CD4-positive, alpha-beta T cell treated with Interleukin-6 for 4 hours (primary cell): ENCODE data around the gene B4GALT1.
"Not testable (repeated sequence)": the region's sequence is repeated elsewhere in the genome, so short reads cannot be mapped to it uniquely, and the experiment has no call there.

Experiments
- DNase-seq: peaks from one replicate; pipeline ENCODE4 v3.0.0-alpha.2; 2020; ENCODE audit warnings: mixed read lengths

B4GALT1 gene

DNA sequence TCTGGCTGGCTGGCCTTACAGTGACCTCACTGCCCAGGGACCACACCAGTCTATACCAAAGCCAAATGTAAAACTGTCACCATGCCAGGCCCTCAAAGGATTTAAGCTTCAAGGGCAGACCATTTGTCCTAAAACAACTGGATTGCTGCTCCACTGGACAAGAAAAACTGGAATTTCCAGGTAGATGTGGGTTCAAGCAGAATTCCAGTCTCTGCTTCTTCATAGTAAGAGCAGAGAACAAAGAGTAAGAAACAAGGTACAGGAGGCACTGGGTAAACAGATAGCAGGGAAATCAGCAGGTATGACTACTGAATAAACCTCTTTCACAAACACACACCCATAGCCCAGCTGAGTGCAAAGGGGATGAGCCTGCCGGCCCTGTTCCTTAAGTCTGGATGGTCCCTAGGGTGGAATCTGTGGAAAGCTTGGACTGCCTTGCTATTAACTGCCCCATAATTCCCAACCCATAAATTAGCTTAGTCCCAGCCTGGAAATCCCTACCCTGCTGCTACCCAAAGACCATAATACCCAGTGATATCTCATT lies 5.5 kb downstream of the B4GALT1 start:
- no peak for DNase-seq

DNA sequence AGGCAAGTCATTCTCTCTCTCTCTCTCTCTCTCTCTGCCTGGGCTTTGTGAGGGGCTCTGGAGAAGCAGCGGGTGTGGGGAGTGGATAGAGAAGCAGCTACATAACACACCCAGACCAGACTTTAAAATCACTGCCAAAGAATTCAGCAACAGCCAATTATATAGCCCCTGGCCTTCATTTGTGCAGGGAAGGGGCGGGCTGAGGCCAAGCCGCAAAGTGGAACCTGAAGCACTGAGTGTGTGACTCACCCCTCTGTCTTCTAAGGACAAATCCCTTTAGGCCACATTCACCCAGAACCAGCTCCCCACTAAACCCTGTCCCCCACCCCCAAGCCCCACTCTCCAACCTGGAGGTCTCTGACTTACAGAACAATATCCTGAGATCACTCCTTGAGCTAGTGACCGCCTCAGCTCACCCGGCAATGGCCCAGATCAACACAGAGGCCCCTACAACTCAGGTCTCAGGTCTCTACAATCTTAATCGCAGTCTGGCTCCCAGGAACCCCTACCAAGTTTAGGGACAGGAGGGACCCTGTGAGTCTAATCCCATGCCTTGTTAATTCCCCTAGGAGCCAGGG lies 6.0 kb downstream of the B4GALT1 start:
- DNase-seq, result peak; percentile 65

DNA sequence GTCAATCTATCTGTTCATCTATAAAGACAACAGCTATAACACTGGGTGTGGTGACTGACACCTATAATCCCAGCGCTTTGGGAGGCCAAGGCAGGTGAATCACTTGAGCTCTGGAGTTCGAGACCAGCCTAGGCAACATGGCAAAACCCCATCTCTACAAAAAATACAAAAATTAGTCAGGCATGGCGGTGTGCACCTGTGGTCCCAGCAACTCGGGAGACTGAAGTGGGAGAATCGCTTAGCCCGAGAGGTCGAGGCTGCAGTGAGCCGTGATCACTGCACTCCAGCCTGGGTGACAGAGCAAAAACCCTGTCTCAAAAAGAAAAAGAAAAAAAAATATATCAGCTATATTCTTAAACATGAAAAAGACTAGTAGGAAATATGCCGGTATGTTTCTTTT lies 6.7 kb downstream of the B4GALT1 start:
- DNase-seq, result not testable (repeated sequence)

DNA sequence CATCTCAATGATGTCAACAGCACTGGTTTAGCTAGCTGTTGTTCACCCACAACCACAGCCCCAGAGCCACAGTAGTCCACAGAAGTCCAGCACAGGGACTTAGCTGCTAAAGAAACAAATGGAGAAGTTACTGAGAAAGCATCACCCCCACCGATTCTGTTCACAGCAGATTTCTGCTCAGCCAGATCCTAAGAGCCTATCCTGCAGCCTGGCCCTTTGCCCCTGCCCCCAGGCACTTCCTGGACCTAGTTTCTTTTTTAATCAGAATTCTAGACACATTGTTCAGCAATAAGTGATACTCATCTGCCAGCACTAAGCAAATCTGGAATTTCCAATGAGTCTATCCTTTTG lies 7.4 kb downstream of the B4GALT1 start:
- peak; percentile 53 for DNase-seq

DNA sequence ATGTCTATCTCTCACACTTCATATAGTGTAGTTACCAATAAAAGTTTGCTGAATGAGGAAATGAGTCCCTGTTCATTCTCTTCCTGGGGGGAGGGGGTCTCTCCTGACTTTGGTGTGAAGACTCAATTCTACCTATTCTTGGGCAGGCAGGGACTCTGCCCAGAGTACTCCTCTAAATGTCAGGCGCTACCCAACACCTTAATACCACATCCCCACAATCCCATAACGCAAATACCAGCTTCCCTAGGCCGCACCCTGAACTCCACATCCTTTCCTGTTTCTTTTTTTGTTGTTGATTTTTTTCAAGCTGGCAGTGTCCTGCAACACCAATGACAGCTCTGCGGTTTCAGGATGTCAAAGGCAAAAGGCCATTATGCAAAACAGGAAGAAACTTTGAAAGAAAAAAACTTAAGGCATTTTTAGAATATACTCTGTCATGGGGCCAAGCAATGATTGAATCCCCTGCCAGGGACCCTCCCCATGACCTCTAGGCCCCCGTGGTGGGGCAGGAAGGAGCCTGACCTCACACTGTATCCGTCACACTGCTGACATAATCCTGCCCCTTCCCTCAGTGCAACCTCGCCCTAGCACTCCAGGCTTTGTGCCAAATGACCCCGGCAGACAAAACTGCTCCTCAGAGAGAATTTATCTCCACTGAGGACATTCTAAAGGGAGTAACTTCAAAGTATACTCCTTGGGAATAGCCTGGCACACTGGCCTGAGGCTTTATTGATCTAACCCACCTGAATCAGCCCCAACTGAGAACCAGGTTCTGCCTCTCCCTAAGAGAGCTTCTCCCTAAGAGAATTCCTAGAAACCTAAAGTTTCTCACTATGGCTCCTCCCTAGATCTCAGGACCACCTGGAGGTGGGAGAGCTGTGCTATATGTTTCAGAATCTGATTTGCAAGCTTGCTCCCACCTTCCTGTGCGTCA lies 8.0 kb downstream of the B4GALT1 start:
- DNase-seq, result peak; percentile 52

DNA sequence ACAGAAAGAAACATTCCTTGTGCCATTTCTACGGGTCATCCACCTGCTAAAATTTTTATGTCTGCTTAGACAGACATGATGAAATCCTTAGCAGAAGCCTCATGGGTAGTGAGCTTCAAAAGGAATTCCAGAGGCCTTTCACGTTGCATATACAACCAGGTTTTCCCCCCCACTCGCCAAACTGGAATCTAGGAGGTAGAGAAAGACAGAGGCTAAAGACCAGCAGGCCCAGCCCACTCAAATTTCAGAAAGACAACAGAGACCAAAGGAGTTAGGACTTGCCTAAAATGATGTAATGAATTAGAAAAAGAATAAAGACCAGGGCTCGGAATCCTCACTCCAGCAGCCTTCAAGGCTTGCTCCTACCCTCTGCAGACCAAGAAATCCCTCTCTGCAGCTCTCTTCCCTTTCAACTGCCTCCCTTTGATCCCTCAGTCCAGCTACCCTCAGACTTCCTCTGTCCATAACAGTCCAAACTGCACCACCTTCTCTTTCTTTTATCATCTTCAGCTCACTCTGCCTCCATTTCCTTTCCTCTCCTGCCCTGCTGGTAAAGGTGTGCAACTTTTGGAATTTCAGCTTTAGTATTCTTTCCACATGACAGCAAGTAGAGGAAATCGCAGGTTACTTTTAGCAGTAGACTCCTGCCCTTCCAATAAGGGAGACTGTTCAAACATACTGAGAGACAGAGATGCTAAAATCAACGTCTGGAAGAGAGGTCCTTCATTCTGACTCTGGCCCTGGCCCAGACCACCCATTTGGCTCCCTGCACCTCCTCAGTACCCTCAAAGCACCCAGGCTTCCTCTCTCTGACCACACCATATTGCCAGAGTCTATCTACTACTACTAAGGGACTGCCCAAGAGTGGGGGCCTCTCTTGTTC lies 8.9 kb downstream of the B4GALT1 start:
- no peak for DNase-seq

DNA sequence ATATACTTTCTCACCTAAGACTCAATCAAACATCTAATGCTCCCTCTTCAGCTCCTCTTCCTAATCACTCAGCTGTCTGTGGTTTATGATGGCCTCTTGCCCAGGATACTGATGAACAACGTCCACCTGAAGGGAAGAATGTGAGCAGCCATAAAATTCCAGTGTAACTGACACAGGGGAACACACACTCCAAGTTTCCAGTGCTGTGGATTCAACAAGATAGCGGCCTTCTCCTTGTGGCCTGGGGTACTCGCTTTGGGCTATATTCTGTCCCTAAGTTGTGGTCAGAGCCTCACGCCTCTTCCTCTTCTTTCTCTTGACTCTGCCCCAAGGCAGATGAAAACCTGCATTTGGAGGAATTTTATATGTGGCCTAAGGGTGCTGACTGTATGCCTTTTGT lies 11.7 kb downstream of the B4GALT1 start:
- DNase-seq, result no peak

DNA sequence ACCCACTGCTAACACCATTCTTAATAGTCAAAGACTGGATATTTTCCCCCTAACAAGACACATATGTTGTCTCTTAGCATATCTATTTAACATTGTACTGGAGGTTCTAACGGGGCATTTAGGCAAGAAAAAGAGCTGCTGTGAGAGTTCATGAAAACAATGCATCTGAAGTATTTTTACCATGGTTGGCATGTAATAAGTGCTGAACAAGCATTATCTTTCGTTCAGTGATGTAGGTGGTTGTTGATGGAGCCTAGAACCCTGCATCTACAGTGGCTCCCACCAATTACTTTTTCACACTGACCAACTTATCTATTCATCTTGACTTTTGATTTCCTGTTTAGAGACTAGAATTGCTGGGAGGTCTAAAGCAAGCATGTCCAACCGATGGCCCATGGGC lies 12.8 kb downstream of the B4GALT1 start:
- no peak for DNase-seq

DNA sequence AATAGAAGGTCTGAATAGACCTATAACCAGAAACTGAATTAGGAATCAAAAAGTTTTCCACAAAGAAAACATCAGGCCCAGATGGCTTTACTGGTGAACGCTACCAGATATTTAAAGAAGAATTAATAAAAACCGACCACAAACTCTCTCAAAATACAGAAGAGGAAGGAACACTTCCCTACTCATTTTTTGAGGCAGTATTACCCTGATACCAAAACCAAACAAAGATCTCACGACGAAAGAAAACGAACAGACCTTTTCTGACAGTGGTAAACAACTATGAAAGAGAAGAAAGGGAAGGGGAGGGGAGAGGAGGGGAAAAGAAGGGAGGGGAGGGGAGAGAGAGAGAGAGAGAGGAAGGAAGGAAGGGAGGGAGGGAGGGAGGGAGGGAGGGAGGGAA lies 13.5 kb downstream of the B4GALT1 start:
- no peak for DNase-seq

DNA sequence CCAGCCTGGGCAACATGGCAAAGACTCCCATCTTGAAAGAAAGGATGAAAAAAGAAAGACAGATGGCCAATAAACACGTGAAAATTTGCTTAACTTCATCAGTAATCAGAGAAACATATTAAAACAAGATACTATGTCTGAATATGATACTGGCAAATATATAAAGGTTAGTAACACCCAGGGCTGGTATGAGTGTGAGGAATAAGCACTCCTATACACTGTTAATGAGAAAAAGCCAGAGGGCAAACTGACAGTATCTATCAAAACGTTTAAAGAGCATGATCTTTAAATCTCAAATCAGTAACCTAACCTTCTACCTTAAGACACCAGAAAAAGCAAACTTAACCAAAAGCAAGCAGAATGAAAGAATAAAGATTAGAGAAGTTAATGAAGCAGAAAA lies 14.1 kb downstream of the B4GALT1 start:
- DNase-seq, result no peak

DNA sequence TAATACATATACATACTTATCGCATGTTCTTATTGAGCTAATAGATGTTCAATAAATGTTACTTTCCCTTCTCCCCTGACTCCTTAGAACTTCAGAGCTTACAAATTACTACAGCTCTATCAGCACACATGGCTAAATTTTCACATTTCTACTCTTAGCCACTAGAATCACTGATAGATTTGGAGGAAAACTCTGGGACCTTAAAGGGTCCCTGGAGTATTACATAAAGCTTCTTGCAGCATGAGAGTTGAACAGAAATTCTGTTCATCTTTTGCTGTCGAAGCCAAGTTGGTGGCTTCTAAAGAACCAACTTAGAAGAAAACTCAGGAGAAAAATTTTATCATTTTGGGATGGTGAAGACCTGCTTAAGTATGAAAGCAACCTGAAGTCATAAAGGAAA lies 15.5 kb downstream of the B4GALT1 start:
- DNase-seq, result no peak

DNA sequence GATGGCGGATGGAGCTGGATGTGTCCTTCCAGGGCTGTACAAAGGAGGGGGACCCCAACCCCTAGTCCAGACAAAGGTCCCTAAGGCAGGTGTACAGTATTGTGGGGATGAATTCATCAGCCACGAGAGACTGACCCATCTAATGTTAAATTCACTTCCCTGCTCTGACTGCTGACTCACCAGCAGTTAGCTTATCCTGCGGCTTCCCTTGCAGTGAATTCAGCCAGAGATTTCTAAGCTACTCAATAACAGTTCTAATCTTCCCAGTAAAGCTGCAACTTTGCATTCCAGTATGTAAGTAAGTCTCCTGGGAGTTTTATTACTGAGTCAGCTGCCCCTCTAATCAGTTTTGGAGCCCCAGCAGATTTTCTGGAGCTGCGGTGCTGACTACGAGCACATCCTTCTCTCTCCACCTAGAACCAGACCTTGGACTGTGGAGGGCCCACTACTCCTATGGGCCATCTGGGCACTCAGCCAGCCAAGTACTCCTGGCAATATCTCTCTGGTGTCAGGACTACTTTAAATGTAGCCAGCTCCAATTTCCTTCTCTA lies 16.1 kb downstream of the B4GALT1 start:
- DNase-seq, result no peak

DNA sequence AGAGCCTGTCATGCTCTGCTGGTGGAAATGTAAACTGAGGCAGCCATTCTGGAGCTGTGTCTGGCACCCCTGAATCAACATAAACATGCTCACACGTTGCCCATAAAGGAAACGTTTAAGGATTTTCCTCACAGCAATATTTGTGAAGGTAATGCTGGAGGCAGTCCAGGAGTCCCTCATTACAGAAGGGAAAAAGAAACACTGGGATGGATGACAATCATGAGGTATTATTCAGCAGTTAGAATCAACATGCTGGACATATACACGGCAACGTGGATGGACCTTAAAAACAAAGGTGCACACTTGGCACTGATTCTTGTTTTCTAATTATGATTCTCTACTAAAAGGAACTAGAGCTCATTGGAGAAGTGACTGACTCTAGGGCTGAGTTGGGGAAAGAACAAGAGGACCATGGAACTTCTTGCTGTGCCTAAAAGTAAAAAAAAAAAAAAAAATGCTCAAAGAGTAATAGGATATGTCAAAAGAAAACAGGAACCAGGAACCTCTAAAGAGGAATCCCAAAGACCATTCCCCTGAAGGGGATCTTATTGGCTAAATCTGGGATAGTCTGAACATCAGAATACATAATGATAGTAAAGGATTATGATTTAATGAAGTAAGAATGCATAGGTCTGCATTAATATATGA lies 18.6 kb downstream of the B4GALT1 start:
- DNase-seq, result no peak

DNA sequence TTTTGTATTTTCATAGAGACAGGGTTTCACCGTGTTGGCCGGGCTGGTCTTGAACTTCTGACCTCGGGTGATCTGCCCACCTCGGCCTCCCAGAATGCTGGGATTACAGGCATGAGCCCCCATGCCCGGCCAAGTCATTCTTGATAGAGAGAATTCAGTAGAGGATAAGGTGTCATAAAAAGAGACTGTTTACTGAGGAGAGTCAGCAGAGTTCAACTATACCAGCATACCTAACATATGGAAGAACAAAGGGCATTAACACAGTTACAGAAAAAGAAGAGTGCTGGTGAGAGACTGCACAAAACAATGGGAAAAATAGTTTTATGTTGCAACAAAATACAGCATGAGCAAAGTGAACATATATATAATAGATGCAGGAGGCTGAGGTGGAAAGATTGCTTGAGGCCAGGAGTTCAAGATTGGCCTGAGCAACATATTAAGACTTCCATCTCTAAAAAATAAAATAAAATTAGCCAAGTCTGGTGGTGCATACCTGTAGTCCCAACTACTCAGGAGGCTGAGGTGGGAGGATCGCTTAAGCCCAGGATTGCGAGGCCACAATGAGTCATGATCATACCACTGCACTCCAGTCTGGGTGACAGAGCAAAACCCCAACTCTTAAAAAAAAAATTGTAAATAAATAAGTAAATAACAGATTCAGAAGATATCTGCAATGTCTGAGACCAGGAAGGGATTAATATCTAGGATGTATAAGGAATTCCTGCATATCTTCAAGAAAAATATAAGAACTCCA lies 19.5 kb downstream of the B4GALT1 start:
- DNase-seq, result no peak

DNA sequence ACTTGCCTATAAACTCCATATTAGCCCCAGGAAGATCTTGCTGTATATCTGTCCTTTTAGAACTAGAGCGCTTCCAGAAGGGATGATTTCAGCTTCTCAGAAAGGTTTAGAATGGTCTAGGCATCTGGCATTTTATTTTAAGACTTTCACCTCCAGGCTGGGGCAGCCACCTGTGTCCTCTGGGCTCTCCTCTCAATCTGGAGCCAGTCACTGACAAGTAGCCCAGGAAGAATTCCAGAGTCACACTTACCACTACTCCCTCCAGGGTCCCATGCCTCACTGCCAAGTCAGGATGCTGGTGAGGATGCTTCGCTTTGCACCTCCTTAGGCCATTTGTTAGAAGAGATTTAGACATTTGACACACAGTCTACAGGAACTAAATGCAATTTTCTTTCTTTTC lies 20.8 kb downstream of the B4GALT1 start:
- no peak for DNase-seq

DNA sequence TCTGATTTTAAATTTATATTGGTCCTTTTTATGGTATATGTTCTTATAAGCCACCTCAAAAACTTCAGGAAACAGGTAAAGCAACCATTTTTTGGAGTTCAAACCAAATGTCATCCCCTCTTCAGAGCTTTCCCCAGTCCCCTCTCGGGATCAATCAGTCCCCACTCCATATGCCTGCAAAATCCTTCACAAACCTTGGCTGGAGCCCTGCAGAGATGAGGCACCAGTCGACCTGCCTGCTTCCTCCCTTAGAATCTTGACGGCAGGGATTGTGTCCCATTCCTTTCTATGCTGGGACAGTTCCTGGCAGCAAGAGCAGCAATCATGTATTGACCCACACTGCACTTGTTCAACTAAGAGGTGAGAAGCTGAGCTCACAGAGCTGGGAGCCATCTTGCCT lies 22.6 kb downstream of the B4GALT1 start:
- no peak for DNase-seq

DNA sequence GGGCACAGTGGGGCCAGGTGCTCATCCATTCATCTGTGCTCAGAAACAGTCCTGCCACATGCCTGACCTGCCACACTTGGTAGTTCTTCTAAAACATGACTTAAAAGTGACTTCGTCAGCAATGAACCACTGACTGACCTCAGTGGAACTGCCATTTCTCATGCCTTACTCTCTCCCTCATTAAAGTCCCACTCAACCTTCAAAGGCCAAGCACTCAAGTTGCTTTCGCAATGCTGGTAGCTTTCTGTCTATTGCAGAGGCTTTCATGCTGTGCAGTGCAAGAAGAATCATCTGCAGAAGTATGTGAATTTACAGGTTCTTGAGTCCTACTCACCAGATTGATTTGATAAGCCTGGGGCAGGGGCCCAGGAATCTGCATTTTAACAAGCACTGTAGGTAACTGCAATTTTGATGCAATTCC lies 23.9 kb downstream of the B4GALT1 start:
- no peak for DNase-seq

DNA sequence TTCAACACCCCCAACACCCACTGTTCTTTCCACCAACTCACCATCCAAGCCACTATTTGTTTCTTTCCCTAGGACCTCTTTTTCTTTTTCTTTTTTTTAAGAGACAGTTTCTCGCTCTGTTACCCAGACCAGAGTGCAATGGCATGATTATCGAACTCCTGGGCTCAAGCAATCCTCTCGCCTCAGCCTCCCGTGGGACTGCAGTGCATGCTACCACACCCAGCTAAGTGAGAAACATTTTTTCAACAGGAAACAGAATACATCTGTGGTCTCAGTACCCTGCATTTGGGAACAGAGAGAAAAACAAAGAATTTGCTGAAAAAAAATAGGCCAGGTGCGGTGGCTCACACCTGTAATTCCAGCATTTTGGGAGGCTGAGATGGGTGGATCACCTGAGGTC lies 24.6 kb downstream of the B4GALT1 start:
- DNase-seq, result peak; percentile 41

DNA sequence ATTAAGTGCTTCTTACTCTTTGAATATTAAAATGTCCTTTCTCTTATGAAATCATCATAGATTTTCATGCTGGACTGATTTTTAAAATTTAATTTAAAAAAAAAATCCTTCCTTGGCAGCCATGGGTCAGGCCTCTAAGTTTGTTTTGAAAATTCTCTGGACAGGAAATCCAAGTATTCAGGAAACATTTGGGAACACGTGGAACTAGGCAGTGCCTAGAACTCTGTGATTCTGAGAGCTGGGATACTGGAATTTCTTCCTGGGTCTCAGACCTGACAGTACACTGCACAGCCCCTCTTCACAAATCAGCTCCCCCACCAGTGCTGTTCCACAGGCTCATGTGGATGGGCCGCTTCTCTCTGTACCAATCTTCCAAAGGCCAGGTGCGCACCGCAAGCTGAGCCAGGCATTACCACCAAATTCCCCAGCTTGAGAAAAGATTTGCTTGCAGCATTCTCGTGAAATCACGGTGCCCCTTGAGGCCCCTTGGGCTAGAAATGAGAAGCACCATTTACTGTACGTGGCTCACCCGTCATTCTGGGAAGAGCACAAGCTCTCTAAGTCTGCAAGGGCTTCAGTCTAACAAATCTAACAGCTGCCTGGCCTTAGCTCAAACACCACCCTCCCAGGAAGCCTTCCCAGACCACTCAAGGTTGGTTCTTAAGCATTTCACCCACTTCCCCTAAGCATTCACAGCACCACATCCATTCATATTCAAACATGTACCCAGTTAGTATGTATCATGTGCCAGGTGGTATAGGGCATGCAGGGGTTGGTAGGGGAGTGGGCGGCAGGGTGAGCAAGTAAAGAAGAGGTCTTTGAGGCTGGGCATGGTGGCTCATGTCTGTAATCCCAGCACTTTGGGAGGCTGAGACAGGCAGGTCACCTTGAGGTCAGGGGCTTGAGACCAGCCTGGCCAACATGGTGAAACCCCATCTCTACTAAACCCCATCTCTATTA lies 26.5 kb downstream of the B4GALT1 start:
- DNase-seq, result no peak
